ENCODE data around the gene ATM.
"Not testable (repeated sequence)": the region's sequence is repeated elsewhere in the genome, so short reads cannot be mapped to it uniquely, and the experiment has no call there.

The ATM gene

GRCh38 chr11:108278546-108278945, 55.7 kb downstream of the ATM start:
- TF ChIP-seq CTCF (IDR thresholded peaks at IDR 0.05; ENCODE audit: insufficient read depth, low read depth, low read length, missing control alignments): no peak
- no peak overlapping the region for H3K4me3 ChIP-seq (ENCODE audit: low read length)
- DNase-seq (ENCODE audit: low read depth): no peak

GRCh38 chr11:108278954-108279353, 56.1 kb downstream of the ATM start:
- H3K4me3 ChIP-seq (ENCODE audit: low read length): no peak overlapping the region
- DNase-seq (ENCODE audit: low read depth): no peak
- no peak for TF ChIP-seq CTCF (IDR thresholded peaks at IDR 0.05; ENCODE audit: insufficient read depth, low read depth, low read length, missing control alignments)

GRCh38 chr11:108286370-108286769, 63.5 kb downstream of the ATM start:
- H3K4me3 ChIP-seq (ENCODE audit: low read length): no peak overlapping the region
- no peak for DNase-seq (ENCODE audit: low read depth)
- TF ChIP-seq CTCF (IDR thresholded peaks at IDR 0.05; ENCODE audit: insufficient read depth, low read depth, low read length, missing control alignments): no peak

GRCh38 chr11:108286956-108287355, 64.1 kb downstream of the ATM start:
- no peak overlapping the region for H3K4me3 ChIP-seq (ENCODE audit: low read length)
- no peak for DNase-seq (ENCODE audit: low read depth)
- TF ChIP-seq CTCF (IDR thresholded peaks at IDR 0.05; ENCODE audit: insufficient read depth, low read depth, low read length, missing control alignments): no peak

GRCh38 chr11:108289066-108289465, 66.2 kb downstream of the ATM start:
- not testable (repeated sequence) for H3K4me3 ChIP-seq (ENCODE audit: low read length); DNase-seq (ENCODE audit: low read depth)

GRCh38 chr11:108289699-108290098, 66.8 kb downstream of the ATM start:
- no peak for TF ChIP-seq CTCF (IDR thresholded peaks at IDR 0.05; ENCODE audit: insufficient read depth, low read depth, low read length, missing control alignments)
- H3K4me3 ChIP-seq (ENCODE audit: low read length): no peak overlapping the region
- DNase-seq (ENCODE audit: low read depth): no peak

- no peak for TF ChIP-seq CTCF (IDR thresholded peaks at IDR 0.05; ENCODE audit: insufficient read depth, low read depth, low read length, missing control alignments)
- no peak for DNase-seq (ENCODE audit: low read depth)
- no peak overlapping the region for H3K4me3 ChIP-seq (ENCODE audit: low read length)
Measured at GRCh38 chr11:108293229-108293628, 70.4 kb downstream of the ATM start.
